Heart right ventricle (tissue), 16 donors: Measurements from ENCODE around the gene PSMB4. TPM values are rescaled to one million over a fixed set of nuclear protein-coding genes. Genes with fewer than 3 reads are reported as not detected.
A peak's percentile ranks its signal among the peaks of the same experiment; 100 is the strongest.
"Not testable (repeated sequence)": the region's sequence is repeated elsewhere in the genome, so short reads cannot be mapped to it uniquely, and the experiment has no call there.

Experiments
- ATAC-seq, 8 donors: fragments of 200-7000 bp; cut with Tn5 transposase; one replicate each; pipeline ENCODE4 v1.9.1; 2020; ENCODE audit warnings: mild to moderate bottlenecking in 8 of 8, moderate library complexity in 8 of 8, moderate number of reproducible peaks in 1 of 8
- DNase-seq, 2 donors: peaks; one replicate each; pipeline ENCODE4 v3.0.0-alpha.2; 2020
- H3K27ac ChIP-seq, 10 donors: fragments of 200-600 bp; sonication (generic) in 2 of 10; one replicate each; pipeline versions ENCODE4 v1.5.0 to v1.8.0; 2020 to 2022; ENCODE audit warnings: mild to moderate bottlenecking in 3 of 10
- H3K27me3 ChIP-seq, 7 donors: fragments of 200-600 bp; one replicate each; pipeline ENCODE4 v1.8.0; 2021 to 2022; ENCODE audit warnings: mild to moderate bottlenecking in 2 of 7
- H3K36me3 ChIP-seq, 9 donors: fragments of 200-600 bp; sonication (generic) in 1 of 9; one replicate each; pipeline versions ENCODE4 v1.5.0 to v1.8.0; 2020 to 2022; ENCODE audit warnings: mild to moderate bottlenecking in 2 of 9
- H3K4me1 ChIP-seq, 9 donors: fragments of 200-600 bp; sonication (generic) in 1 of 9; one replicate each; pipeline versions ENCODE4 v1.5.0 to v1.8.0; 2020 to 2022; ENCODE audit warnings: mild to moderate bottlenecking in 4 of 9
- H3K4me3 ChIP-seq, 10 donors: fragments of 200-600 bp; sonication (generic) in 2 of 10; one replicate each; pipeline versions ENCODE4 v1.5.0 to v1.8.0; 2020 to 2022; ENCODE audit warnings: mild to moderate bottlenecking in 7 of 10, moderate library complexity in 2 of 10
- H3K9me3 ChIP-seq, 11 donors: fragments of 200-600 bp in 10 of 11; sonication (generic) in 2 of 11; one replicate each; pipeline versions ENCODE4 v1.5.0 to v1.8.0; 2013 to 2022; ENCODE audit warnings: mild to moderate bottlenecking in 2 of 11, control low read depth in 1 of 11, moderate library complexity in 1 of 11
- CTCF ChIP-seq, 9 donors: fragments of 200-600 bp; sonication (generic) in 2 of 9; IDR thresholded peaks; one replicate each; pipeline versions ENCODE4 v1.5.0 to v1.8.0; 2021 to 2022; ENCODE audit warnings: antibody characterized with exemption in 9 of 9, mild to moderate bottlenecking in 5 of 9, moderate library complexity in 1 of 9
- WGBS, 2 donors: extraction: QIAGEN DNeasy Blood & Tissue Kit; methylation state at CpG; one replicate each; pipeline ENCODE4 v1.1.7; 2013; ENCODE audit warnings: inconsistent platforms in 1 of 2; 5-methylcytosine and 5-hydroxymethylcytosine counted together
- intact Hi-C, 10 donors: fragments of 100-400 bp; cut with DNase I; formaldehyde crosslinking; loops; one replicate each; pipeline versions ENCODE4 v1.11.1 to v1.14.2; 2022
- polyA plus RNA-seq, 2 donors: library from polyadenylated mRNA; stranded (reverse); fragments of 200-250 nt; gene quantifications; one replicate each; pipeline ENCODE4 v1.2.3, GENCODE V29; 2013
- total RNA-seq, 10 donors: library from RNA; stranded (reverse); fragmentation: NEBNext Ultra II Directional in 3 of 10; extraction: Animal tissue kit (Norgen Biotek cat#: 25700) in 3 of 10; gene quantifications; one replicate each; pipeline versions ENCODE4 v1.2.1 to v1.2.4, GENCODE V29; 2021 to 2023
- donor health status: Arrhythmogenic right ventricular cardiomyopathy.
- donor health status: ischemic (EF 13 %, LVEDD 7.1; RV severe dilation, severe dysfunction).
- donor health status: healthy with polysubstance abuse.
- donor health status: DM: no; HTN: yes; CAD: no.
- donor health status: DM: no; HTN: no; CAD: no.
- donor health status: ischemic (EF 25% LVEDD 6.9; RV normal size, moderate dysfunction).
- donor health status: ischemic (EF 25% LVEDD 5.7; RV mildly dilated, moderate dysfunction).
- donor health status: healthy.
- donor health status: DM: yes; HTN: yes; CAD: no.
- donor health status: Ischemic cardiomyopathy.
- donor health status: ischemic (EF 35%, LVEDD 5.7; RV mildly dilated, moderate dysfunction).
- donor health status: nonischemic (EF 11% LVEDD 7.7; RV severe dilation, severe dysfunction).
- donor health status: DM: yes; HTN: yes; CAD: no.
- donor health status: PGD.
- donor health status: ischemic (EF 29% LVEDD 5.4; RV normal size, mild dysfunction).
- donor health status: nonischemic (EF 23%, LVEDD 6.1; RV moderate dilation, normal function).

The PSMB4 gene
- total and polyA plus RNA-seq, 12 donors, result 169 to 441 (median 209) TPM

GRCh38 chr1:151391079-151391563 is 8.3 kb upstream of the PSMB4 start:
- intact Hi-C loops, result loop anchor here in 4 of 10 donors (10.0 kb wide), 2 partner anchors 46 to 86 kb away; partner anchors contain the start of gene RFX5 (in 2 of the 4)
- DNase-seq, result no peak
- Histone ChIP-seq H3K36me3 (no peaks in the 10 kb centered on the region), H3K9me3 (peaks cover 0 to 5% (median 0%) of the 10 kb centered on the region in 11 donors), H3K27ac (no peak overlapping the region), H3K27me3 (no peaks in the 10 kb centered on the region), H3K4me3 (no peak overlapping the region), H3K4me1 (no peaks in the 10 kb centered on the region)
- no peak for ATAC-seq
- no peak for TF ChIP-seq CTCF (IDR thresholded peaks at IDR 0.05)
- WGBS, 2 donors, result 80 to 91% methylated on average over 3 of the region's 3 CpGs

DNA sequence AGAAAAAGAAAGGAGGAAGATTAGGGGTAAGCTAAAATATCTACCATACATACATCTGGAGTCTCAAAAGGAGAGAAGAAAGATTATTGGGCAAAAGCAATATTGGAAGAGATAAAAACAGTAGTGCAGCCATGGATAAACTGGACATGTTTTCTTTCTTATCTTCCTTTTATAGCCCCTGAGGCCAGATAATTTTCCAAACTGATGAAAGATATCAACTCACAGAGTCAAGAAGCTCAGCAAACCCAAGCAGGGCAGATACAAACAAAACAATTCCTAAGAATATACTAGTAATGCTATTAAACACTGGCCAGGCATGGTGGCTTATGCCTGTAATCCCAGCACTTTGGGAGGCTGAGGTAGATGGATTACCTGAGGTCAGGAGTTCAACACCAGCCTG is 5.8 kb upstream of the PSMB4 start:
- intact Hi-C loops, result loop anchor here in 4 of 10 donors (10.0 kb wide), 2 partner anchors 49 to 89 kb away; partner anchors contain the start of gene RFX5 (in 2 of the 4)
- H3K9me3 ChIP-seq, result peaks cover 0 to 5% (median 0%) of the 10 kb centered on the region in 11 donors
- TF ChIP-seq CTCF (IDR thresholded peaks at IDR 0.05), result no peak
- no peak overlapping the region for H3K4me3 ChIP-seq
- no peaks in the 10 kb centered on the region for H3K36me3 ChIP-seq
- no peaks in the 10 kb centered on the region for H3K27me3 ChIP-seq
- H3K27ac ChIP-seq, result no peak overlapping the region
- DNase-seq (no peak), ATAC-seq (no peak)
- no peaks in the 10 kb centered on the region for H3K4me1 ChIP-seq

DNA sequence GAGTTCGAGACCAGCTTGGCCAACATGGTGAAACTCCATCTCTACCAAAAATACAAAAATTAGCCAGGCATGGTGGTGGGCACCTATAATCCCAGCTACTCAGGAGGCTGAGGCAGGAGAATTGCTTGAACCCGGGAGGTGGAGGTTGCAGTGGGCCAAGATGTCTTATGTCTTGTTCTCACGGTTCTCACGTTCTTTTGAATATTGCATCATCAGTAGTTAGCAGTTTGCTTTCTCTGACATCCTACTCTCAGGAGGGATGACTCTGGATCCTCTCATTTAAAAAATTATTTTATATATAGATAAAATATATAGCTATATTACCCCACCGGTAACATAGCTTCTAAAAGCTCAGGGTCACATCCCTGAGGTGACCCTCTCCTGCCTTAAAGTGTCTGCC is 3.1 kb upstream of the PSMB4 start:
- intact Hi-C loops, result loop anchor here in 9 of 10 donors (2.0 to 10.0 kb wide), 9 partner anchors 34 to 114 kb away; partner anchors contain the start of genes RFX5 (in 5 of the 9) and ZNF687 (in 1 of the 9)
- Histone ChIP-seq H3K4me1 (peaks cover 7 to 18% (median 12%) of the 10 kb centered on the region in 9 donors), H3K36me3 (peaks cover 0 to 10% (median 9%) of the 10 kb centered on the region in 9 donors)
- H3K27ac ChIP-seq, H3K9me3 ChIP-seq, H3K4me3 ChIP-seq, DNase-seq, H3K27me3 ChIP-seq, ATAC-seq: not testable (repeated sequence)
- 77% methylated on average over 5 of the region's 5 CpGs for WGBS, 2 donors

DNA sequence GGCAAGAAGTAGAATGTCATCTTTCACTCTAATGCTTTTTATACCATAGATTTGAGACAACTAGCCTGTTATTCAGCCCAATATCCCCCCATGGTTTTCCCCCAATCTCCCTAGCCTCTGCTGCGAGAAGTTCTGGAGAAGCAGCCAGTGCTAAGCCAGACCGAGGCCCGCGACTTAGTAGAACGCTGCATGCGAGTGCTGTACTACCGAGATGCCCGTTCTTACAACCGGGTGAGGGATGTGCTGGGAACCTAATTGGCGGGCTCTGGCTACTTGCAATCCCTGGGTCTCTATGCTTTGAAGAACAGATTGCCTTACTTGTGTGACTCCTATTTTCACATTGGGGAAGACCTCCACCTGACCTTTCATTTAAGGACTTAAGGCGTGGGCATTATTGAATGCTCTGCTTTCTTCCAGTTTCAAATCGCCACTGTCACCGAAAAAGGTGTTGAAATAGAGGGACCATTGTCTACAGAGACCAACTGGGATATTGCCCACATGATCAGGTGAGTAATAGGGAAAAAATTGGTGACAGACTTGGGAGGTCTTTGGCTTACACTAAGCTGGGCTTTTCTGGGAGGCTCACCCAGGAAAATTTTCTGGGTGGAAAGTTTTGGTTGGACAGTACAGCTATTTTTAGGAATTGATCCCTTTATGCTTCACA is 1.9 kb downstream of the PSMB4 start:
- WGBS, 2 donors, result 92 to 93% methylated on average over 13 of the region's 13 CpGs
- no peak for TF ChIP-seq CTCF (IDR thresholded peaks at IDR 0.05)
- H3K27ac ChIP-seq, result no peak overlapping the region
- no peaks in the 10 kb centered on the region for H3K27me3 ChIP-seq
- DNase-seq (no peak), ATAC-seq (no peak)
- peaks cover 7 to 25% (median 15%) of the 10 kb centered on the region in 9 donors for H3K4me1 ChIP-seq
- peaks cover 0 to 60% (median 50%) of the 10 kb centered on the region in 9 donors for H3K36me3 ChIP-seq
- intact Hi-C loops, result loop anchor here in 2 of 10 donors (5.0 to 10.0 kb wide), 2 partner anchors 99 to 206 kb away; partner anchors contain the start of genes PIP5K1A (in 1 of the 2) and VPS72 (in 1 of the 2)
- no peaks in the 10 kb centered on the region for H3K9me3 ChIP-seq
- H3K4me3 ChIP-seq, result peak overlapping the region in 5 of 10 donors; percentile 72 to 99 (median 91)
